GM18907 (cell line): ENCODE results near the gene SENP5.
"Not testable (repeated sequence)": the region's sequence is repeated elsewhere in the genome, so short reads cannot be mapped to it uniquely, and the experiment has no call there.

ENCODE experiments used
- ATAC-seq: cut with Tn5 transposase; IDR thresholded peaks from one replicate; pipeline ENCODE4 v1.9.1; 2021; ENCODE audit warnings: mild to moderate bottlenecking, moderate library complexity; ENCODE audit not compliant: unreplicated experiment

Gene SENP5

GRCh38 chr3:196941729-196942225 lies 74.1 kb downstream of the SENP5 start:
- peak; percentile 27 for ATAC-seq

DNA sequence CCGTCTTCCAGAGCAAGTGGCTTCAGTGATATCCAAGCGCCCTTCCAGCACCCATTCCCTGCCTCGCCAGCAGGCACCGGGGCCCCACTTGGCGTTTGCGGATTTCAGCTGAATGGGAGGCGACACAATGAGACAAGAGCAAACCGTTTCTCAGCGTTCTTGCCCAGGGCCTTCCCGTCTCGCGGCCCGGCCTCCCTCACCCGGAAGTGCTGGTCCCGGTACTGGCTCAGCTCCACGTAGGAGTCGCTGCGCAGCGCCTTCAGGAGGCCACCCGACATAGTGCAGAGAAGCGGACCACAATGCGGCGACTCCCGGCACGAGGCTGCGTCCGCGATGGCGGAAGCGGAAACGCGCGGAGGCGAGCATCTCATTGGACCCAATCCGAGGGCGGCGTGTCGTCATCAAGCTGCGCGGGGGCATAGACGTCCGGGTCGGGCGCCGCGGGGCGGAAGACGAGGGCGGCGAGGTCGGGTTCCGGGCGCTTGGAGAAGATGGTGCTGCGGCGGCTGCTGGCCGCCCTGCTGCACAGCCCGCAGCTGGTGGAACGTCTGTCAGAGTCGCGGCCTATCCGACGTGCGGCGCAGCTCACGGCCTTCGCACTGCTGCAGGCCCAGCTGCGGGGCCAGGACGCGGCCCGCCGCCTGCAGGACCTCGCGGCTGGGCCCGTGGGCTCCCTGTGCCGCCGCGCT lies 74.7 kb downstream of the SENP5 start, which contains the start of gene NCBP2:
NCBP2 (minus strand) TSS at position 303 of the 689 bp plus-strand sequence; CDS start at position 278, 25 bp downstream.
- peak; percentile 90 for ATAC-seq

GRCh38 chr3:196942915-196943277 lies 75.2 kb downstream of the SENP5 start:
- ATAC-seq, result no peak

DNA sequence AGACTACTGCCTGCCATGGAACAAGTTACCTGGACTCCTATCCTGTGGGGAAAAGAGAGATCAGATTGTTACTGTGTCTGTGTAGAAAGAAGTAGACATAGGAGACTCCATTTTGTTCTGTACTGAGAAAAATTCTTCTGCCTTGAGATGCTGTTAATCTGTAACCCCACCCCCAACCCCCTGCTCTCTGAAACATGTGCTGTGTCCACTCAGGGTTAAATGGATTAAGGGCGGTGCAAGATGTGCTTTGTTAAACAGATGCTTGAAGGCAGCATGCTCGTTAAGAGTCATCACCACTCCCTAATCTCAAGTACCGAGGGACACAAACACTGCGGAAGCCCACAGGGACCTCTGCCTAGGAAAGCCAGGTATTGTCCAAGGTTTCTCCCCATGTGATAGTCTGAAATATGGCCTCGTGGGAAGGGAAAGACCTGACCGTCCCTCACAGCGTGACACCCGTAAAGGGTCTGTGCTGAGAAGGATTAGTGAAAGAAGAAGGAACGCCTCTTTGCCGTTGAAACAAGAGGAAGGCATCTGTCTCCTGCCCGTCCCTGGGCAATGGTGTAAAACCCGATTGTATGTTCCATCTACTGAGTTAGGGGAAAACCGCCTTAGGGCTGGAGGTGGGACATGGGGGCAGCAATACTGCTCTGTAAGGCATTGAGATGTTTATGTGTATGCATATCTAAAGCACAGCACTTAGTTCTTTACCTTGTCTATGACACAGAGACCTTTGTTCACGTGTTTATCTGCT lies 76.5 kb downstream of the SENP5 start:
- ATAC-seq, result not testable (repeated sequence)

GRCh38 chr3:196947136-196947859 lies 79.6 kb downstream of the SENP5 start:
- ATAC-seq, result no peak

DNA sequence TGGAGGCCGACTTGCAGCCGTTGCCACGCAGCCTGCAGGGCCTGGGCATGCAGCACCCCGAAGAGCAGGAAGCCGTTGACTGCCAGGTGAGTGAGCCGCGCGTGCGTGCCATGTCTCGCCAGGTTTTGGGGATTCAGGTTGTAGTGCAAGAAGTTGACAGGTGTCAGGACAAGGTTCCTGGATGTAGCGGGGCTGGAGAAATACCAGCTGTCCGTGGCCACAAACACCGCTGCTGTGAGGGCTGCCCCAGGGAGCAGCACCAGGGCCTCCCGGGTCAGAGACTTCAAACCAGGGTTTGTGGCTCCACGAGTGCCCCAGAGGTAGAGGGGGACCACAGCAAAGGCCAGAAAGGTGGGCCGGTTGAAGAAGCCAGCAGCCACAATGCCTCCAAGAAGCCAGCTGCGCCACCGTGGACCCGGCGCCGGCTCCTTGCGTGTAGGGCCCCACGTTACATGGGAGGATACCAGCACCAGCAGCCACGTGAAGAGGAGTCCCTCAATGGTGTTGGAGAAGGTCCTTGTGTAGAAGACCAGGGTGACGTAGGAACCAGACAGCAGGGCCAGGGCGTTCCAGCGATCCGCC lies 80.2 kb downstream of the SENP5 start:
- ATAC-seq, result no peak

- no peak for ATAC-seq
Measured at GRCh38 chr3:196948442-196949284, 80.9 kb downstream of the SENP5 start.

DNA sequence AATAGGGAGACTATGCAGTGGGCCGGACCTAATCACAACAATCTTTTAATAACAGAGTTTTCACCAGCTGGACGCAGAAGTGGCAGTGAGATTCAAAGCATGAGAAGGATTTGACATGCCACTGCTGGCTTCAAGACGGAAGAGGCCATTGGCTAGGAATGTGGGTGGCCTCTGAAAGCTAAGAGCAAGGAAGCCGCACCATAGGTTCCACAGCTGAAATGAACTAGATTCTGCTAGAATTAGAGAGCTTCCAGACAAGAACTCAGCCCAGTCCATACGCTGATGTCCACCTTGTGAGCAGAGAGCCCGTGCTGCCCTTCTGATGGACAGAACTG lies 81.5 kb downstream of the SENP5 start:
- ATAC-seq, result no peak

GRCh38 chr3:196949750-196950149 lies 82.0 kb downstream of the SENP5 start:
- no peak for ATAC-seq

GRCh38 chr3:196951371-196951770 lies 83.7 kb downstream of the SENP5 start:
- ATAC-seq, result no peak

DNA sequence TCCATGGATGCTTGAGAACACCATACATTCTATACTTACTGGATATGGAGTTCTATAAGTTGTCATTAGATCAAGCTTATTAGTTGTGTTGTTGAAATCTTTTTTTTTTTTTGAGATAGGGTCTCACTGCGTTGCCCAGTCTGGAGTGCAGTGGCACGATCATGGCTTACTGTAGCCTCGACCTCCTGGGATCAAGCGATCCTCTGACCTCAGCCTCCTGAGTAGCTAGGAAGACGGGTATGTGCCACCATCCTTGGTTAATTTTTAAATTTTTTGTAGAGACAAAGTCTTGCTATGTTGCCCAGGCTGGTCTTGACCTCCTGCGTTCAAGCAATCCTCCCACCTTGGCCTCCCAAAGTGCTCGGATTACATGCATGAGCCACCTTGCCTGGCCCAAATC lies 87.1 kb downstream of the SENP5 start:
- no peak for ATAC-seq

DNA sequence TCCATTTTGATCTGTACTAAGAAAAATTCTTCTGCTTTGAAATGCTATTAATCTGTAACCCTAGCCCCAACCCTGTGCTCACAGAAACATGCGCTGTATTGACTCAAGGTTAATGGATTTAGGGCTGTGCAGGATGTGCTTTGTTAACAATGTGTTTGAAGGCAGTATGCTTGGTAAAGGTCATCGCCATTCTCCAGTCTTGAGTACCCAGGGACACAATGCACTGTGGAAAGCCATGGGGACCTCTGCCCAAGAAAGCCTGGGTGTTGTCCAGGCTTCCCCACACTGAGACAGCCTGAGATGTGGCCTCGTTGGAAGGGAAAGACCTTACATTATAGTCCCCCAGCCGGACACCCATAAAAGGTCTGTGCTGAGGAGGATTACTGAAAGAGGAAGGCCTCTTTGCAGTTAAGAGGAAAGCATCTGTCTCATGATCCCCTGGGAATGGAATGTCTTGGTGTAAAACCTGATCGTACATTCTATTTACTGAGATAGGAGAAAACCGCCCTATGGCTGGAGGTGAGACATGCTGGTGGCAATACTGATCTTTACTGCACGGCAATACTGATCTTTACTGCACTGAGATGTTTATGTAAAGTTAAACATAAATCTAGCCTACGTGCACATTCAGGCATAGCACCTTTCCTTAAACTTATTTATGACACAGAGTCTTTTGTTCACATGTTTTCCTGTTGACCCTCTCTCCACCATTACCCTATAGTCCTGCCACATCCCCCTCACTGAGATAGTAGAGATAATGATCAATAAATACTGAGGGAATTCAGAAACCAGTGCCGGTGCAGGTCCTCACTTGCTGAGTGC lies 94.6 kb downstream of the SENP5 start:
- no peak for ATAC-seq

DNA sequence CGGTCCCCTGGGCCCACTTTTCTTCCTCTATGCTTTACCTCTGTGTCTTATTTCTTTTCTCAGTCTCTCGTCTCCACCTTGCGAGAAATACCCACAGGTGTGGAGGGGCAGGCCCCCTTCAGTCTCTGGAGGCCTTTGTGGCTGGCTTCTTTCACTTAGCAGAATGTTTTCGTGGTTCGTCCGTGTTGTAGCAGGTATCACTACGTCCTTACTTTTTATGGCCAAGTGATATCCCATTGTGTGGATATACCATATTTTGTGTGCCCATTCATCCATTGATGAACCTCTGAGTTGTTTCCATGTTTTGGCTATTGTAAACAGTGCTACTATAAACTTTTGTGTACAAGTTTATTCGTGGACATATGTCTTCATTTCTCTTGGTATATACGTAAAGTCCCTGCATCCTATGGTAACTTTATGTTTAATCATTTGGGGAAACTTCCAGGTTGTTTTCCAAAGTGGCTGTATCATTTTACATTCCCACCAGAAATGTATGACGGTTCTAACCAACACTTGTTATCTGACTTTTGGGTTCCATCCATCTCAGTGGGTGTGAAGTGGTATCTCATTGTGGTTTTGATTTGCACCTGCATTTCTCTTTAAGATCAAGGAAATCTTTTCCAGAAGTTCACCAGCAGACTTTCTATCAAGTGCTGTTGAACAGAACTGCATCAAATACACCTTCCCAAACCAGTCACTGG lies 95.4 kb downstream of the SENP5 start:
- no peak for ATAC-seq

DNA sequence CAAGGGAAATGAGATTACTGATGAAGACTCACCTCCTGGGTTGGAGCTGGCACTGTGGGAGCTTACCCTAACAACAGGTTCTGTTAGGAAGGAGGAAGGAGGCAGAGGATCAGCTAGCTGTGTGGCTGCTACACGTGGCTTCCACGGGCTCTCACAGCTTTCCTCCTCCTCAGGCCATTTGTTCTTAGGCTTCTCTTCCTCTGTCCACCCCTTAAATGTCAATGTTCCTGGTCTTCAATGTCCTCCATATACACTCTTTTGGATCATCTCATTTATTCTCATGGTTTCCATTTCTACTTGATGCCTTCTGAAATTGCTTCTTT lies 95.9 kb downstream of the SENP5 start:
- no peak for ATAC-seq

GRCh38 chr3:196965112-196965803 lies 97.5 kb downstream of the SENP5 start:
- ATAC-seq, result no peak

DNA sequence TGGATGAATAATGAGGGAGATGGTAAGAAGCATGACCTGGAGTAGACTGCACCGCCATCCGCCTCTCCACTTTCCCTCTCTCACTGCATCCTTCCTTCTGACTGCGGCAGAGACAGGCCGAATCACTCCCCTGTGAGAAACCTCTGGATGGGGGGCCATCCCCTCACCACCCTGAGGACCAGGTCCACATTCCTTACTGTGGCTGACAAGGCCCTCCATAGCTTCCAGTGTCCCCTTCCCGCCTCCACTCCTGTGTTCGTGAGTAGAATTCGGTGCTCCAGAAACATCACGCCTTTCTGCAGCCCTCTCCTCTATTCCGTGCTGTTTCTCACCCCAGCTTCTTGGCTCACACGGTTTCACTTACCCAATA lies 98.1 kb downstream of the SENP5 start:
- ATAC-seq, result no peak

GRCh38 chr3:196966526-196967401 lies 99.0 kb downstream of the SENP5 start:
- ATAC-seq, result no peak
